ENCODE data around the gene KIAA1217. TPM values are rescaled to one million over a fixed set of nuclear protein-coding genes. Genes with fewer than 3 reads are reported as not detected.

Gene KIAA1217
- total and polyA plus RNA-seq, 2 of the 4 experiments (the other 2 are of a cell fraction), result 3.4 to 4.4 TPM

DNA sequence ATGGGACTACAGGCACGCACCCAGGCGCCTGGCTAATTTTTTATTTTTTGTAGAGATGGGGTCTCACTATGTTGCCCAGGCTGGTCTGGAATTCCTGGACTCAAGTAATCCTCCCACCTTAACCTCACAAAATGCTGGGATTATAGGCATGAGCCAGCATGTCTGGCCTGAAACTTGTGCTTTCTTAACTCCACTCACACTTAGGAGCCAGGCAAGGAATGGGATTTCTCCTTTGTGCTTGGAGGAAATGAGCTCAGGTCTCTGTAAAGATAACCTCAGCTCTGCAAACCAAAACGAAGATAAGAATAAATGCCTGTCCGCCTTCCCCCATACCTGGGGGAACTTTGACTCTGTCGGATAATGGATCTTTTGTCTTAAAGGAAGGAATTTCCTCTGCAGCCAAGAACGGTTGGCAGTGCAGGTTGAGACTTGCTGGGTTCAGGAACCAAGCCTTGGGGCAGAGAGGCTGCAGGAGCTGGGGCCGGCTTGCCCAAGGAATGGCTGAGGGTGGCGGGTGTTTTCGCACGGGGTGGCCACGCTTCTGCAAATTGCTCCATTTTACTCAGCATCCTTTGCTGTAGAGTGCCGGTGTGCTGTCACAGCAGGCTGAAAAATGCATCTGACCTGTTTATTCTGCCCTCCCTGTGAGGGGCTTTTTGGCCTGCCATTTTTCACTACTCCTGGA lies 174.2 kb downstream of the KIAA1217 start:
- no peak overlapping the region for H3K4ac ChIP-seq (ENCODE audit: low read depth, low read length)
- H4K20me1 ChIP-seq (ENCODE audit: insufficient read depth, low read length), result no peaks in the 10 kb centered on the region
- H3K9me3 ChIP-seq (ENCODE audit: control insufficient read depth, insufficient read depth, low read length), result no peaks in the 10 kb centered on the region
- H3K9ac ChIP-seq (ENCODE audit: low read depth, low read length), result no peak overlapping the region
- TF ChIP-seq RCOR1 (IDR thresholded peaks at IDR 0.05; ENCODE audit: insufficient replicate concordance, low read length), result no peak
- TF ChIP-seq, protein P1, sequence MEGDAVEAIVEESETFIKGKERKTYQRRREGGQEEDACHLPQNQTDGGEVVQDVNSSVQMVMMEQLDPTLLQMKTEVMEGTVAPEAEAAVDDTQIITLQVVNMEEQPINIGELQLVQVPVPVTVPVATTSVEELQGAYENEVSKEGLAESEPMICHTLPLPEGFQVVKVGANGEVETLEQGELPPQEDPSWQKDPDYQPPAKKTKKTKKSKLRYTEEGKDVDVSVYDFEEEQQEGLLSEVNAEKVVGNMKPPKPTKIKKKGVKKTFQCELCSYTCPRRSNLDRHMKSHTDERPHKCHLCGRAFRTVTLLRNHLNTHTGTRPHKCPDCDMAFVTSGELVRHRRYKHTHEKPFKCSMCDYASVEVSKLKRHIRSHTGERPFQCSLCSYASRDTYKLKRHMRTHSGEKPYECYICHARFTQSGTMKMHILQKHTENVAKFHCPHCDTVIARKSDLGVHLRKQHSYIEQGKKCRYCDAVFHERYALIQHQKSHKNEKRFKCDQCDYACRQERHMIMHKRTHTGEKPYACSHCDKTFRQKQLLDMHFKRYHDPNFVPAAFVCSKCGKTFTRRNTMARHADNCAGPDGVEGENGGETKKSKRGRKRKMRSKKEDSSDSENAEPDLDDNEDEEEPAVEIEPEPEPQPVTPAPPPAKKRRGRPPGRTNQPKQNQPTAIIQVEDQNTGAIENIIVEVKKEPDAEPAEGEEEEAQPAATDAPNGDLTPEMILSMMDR (conservative IDR thresholded peaks at IDR 0.05; ENCODE audit: low read depth, low read length), result no peak
- TF ChIP-seq MAFK (IDR thresholded peaks at IDR 0.05; ENCODE audit: low read depth, low read length), result no peak
- no peak for TF ChIP-seq SMC3 (IDR thresholded peaks at IDR 0.05; ENCODE audit: low read depth, low read length)
- TF ChIP-seq, protein P2, sequence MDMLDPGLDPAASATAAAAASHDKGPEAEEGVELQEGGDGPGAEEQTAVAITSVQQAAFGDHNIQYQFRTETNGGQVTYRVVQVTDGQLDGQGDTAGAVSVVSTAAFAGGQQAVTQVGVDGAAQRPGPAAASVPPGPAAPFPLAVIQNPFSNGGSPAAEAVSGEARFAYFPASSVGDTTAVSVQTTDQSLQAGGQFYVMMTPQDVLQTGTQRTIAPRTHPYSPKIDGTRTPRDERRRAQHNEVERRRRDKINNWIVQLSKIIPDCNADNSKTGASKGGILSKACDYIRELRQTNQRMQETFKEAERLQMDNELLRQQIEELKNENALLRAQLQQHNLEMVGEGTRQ (IDR thresholded peaks at IDR 0.05; ENCODE audit: low read depth, low read length), result no peak
- TF ChIP-seq CEBPB (IDR thresholded peaks at IDR 0.05; ENCODE audit: low read depth, low read length), result no peak
- no peak for TF ChIP-seq MXI1 (IDR thresholded peaks at IDR 0.05; ENCODE audit: borderline replicate concordance, low read depth, low read length)
- TF ChIP-seq MAZ (IDR thresholded peaks at IDR 0.05; ENCODE audit: borderline replicate concordance, low read depth, low read length), result no peak
- H4K5ac ChIP-seq (ENCODE audit: low read depth, low read length), result no peak overlapping the region
- intact Hi-C loops (cut with micrococcal nuclease) (no loop called here), in situ Hi-C loops (cut with MboI; ENCODE audit: low sequenced_read_pairs) (no loop called here), dilution Hi-C loops (cut with HindIII; ENCODE audit: low sequenced_read_pairs, unreplicated experiment) (no loop called here)
- no peak overlapping the region for H2BK120ac ChIP-seq (ENCODE audit: low read depth, low read length)
- no peak overlapping the region for H3K18ac ChIP-seq (ENCODE audit: low read depth, low read length)
- no peak overlapping the region for H3K27ac ChIP-seq (ENCODE audit: insufficient read depth, low read length)
- H3K36me3 ChIP-seq (ENCODE audit: control insufficient read depth, insufficient read depth, low read length), result no peaks in the 10 kb centered on the region
- DNase-seq (no peak), ATAC-seq (ENCODE audit: low read depth) (no peak)
- CTCF ChIA-PET, result interaction anchor here (1.1 to 1.2 kb wide), 2 partner anchors 41 to 124 kb away, joined by 3 to 6 read pairs; no protein-coding TSS in a partner anchor
- BruUV-seq (replicated peaks), result no TSS peak
- no peak overlapping the region for H2AK5ac ChIP-seq (ENCODE audit: low read depth, low read length)
- H4K91ac ChIP-seq (ENCODE audit: insufficient read depth, low read depth, low read length), result no peak overlapping the region
- no peak overlapping the region for H3K14ac ChIP-seq (replicated peaks; ENCODE audit: low read depth, low read length)
- H3K79me1 ChIP-seq (ENCODE audit: low read depth in 1 of 2, low read length in 2 of 2), result no peaks in the 10 kb centered on the region
- H2BK5ac ChIP-seq (ENCODE audit: low read depth, low read length, poor library complexity, severe bottlenecking), result no peak overlapping the region
- no peak overlapping the region for H3K4me2 ChIP-seq (ENCODE audit: low read depth, low read length)
- no peak overlapping the region for H3K23ac ChIP-seq (ENCODE audit: low read depth, low read length)
- H2BK15ac ChIP-seq (ENCODE audit: low read depth, low read length), result no peak overlapping the region
- peak overlapping the region; percentile 5; the same call in 1 of the 2 replicates for H2BK20ac ChIP-seq (ENCODE audit: low read depth, low read length)
- H3K56ac ChIP-seq (ENCODE audit: extremely low read depth, insufficient read depth, low read length), result no peak overlapping the region
- 63% methylated on average over 5 of the region's 12 CpGs; no CpG with 5 or more reads in 1 of the 2 experiments for WGBS, 2 experiments (ENCODE audit: extremely low coverage in 2 of 2, insufficient read length in 1 of 2)
- 0 out of 2 replicates have a peak, but pooled peaks cover 2% of the 10 kb centered on the region for H3K27me3 ChIP-seq (ENCODE audit: control insufficient read depth, insufficient read depth, low read length)
- H3K4me1 ChIP-seq (ENCODE audit: control insufficient read depth, insufficient read depth, low read length), result peaks cover 7% of the 10 kb centered on the region
- H2AK9ac ChIP-seq (replicated peaks; ENCODE audit: low read depth, low read length, poor library complexity), result no peak overlapping the region
- H4K8ac ChIP-seq (ENCODE audit: low read depth in 2 of 2, low read length in 2 of 2), result no peak overlapping the region; a peak in 1 of 4 replicates
- peak overlapping the region; percentile 52 for H2AFZ ChIP-seq (replicated peaks; ENCODE audit: low read length, poor library complexity)
- H3K4me3 ChIP-seq (ENCODE audit: insufficient read depth, low read depth, low read length), result no peak overlapping the region
- POLR2A ChIA-PET (ENCODE audit: unreplicated experiment), result no interaction called here
- H3K9me1 ChIP-seq (ENCODE audit: insufficient read depth, low read length), result peaks cover 2% of the 10 kb centered on the region; the same call in 1 of the 2 replicates
